Measurements from ENCODE around the gene RTL1.

- TF ChIP-seq CTCF (IDR thresholded peaks at IDR 0.05): no peak
- no peak for TF ChIP-seq POLR2AphosphoS5 (IDR thresholded peaks at IDR 0.05)
- TF ChIP-seq POLR2A (IDR thresholded peaks at IDR 0.05): no peak
- no peak for TF ChIP-seq EP300 (IDR thresholded peaks at IDR 0.05)
Observed at GRCh38 chr14:100905166-100905565, 1.6 kb upstream of the RTL1 start.

Measured in stomach (tissue), 4 donors.